ENCODE results near the gene MOK. TPM values are rescaled to one million over a fixed set of nuclear protein-coding genes. Genes with fewer than 3 reads are reported as not detected.

The MOK gene
- polyA plus RNA-seq, 1 donor from 2014 or later = 63.6 TPM

DNA sequence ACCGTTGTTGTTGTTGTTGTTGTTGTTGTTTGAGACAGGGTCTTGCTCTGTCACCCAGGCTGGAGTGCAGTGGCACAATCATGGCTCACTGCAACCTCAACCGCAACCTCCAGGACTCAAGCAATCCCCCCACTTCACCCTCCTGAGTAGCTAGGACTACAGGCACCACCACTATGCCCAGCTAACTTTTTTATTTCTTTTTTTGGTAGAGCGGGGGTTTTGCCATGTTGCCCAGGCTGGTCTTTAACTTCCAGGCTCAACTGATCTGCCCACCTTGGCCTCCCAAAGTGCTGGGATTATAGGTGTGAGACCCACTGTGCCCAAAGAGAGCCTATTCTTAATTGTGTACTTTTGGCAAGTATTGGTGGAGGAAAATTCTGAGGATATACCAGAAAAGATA, 25.7 kb downstream of the MOK start:
- Histone ChIP-seq H3K36me3 (ENCODE audit: insufficient read depth, low read length) (no peaks in the 10 kb centered on the region), H3K9me3 (ENCODE audit: low read length) (no peaks in the 10 kb centered on the region), H3F3A (ENCODE audit: insufficient read depth, low read length, poor library complexity, severe bottlenecking) (no peaks in the 10 kb centered on the region), H3K27ac (ENCODE audit: low read length) (no peak overlapping the region), H4K20me1 (ENCODE audit: insufficient read depth) (no peaks in the 10 kb centered on the region), H3K9me2 (ENCODE audit: insufficient read depth, low read length) (no peaks in the 10 kb centered on the region), H2AFZ (ENCODE audit: low read depth, low read length) (no peak overlapping the region), H3K4me2 (ENCODE audit: low read length) (no peak overlapping the region), H3K4me3 (ENCODE audit: low read length) (no peak overlapping the region), H3K27me3 (ENCODE audit: insufficient read depth, low read depth, low read length) (no peaks in the 10 kb centered on the region), H3K79me2 (replicated peaks; ENCODE audit: insufficient read depth, low read length) (no peaks in the 10 kb centered on the region), H3K9ac (ENCODE audit: low read length) (no peak overlapping the region)
- TF ChIP-seq, protein P1, sequence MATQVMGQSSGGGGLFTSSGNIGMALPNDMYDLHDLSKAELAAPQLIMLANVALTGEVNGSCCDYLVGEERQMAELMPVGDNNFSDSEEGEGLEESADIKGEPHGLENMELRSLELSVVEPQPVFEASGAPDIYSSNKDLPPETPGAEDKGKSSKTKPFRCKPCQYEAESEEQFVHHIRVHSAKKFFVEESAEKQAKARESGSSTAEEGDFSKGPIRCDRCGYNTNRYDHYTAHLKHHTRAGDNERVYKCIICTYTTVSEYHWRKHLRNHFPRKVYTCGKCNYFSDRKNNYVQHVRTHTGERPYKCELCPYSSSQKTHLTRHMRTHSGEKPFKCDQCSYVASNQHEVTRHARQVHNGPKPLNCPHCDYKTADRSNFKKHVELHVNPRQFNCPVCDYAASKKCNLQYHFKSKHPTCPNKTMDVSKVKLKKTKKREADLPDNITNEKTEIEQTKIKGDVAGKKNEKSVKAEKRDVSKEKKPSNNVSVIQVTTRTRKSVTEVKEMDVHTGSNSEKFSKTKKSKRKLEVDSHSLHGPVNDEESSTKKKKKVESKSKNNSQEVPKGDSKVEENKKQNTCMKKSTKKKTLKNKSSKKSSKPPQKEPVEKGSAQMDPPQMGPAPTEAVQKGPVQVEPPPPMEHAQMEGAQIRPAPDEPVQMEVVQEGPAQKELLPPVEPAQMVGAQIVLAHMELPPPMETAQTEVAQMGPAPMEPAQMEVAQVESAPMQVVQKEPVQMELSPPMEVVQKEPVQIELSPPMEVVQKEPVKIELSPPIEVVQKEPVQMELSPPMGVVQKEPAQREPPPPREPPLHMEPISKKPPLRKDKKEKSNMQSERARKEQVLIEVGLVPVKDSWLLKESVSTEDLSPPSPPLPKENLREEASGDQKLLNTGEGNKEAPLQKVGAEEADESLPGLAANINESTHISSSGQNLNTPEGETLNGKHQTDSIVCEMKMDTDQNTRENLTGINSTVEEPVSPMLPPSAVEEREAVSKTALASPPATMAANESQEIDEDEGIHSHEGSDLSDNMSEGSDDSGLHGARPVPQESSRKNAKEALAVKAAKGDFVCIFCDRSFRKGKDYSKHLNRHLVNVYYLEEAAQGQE (IDR thresholded peaks at IDR 0.05; ENCODE audit: borderline replicate concordance) = no peak
- TF ChIP-seq SMC3 (conservative IDR thresholded peaks at IDR 0.05; ENCODE audit: poor library complexity) (no peak), MXI1 (conservative IDR thresholded peaks at IDR 0.05; ENCODE audit: poor library complexity, severe bottlenecking) (no peak)

DNA sequence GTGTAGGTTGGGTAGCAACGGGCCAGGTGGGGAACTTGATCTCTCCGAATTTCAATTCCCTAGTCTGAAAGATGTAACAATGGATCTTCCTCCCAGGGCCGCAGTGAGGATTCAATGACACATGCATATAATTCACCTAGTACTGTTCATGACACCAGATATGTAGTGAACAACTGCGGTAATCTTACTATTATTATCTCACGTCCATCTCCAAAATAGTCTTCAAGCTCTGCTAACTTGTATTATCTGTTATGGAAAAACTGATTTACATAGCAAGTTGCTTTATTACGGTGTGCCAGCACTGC, 26.4 kb downstream of the MOK start:
- no peak overlapping the region for H2AFZ ChIP-seq (ENCODE audit: low read depth, low read length)
- H3K27ac ChIP-seq (ENCODE audit: low read length) = no peak overlapping the region
- TF ChIP-seq, protein P2, sequence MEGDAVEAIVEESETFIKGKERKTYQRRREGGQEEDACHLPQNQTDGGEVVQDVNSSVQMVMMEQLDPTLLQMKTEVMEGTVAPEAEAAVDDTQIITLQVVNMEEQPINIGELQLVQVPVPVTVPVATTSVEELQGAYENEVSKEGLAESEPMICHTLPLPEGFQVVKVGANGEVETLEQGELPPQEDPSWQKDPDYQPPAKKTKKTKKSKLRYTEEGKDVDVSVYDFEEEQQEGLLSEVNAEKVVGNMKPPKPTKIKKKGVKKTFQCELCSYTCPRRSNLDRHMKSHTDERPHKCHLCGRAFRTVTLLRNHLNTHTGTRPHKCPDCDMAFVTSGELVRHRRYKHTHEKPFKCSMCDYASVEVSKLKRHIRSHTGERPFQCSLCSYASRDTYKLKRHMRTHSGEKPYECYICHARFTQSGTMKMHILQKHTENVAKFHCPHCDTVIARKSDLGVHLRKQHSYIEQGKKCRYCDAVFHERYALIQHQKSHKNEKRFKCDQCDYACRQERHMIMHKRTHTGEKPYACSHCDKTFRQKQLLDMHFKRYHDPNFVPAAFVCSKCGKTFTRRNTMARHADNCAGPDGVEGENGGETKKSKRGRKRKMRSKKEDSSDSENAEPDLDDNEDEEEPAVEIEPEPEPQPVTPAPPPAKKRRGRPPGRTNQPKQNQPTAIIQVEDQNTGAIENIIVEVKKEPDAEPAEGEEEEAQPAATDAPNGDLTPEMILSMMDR (IDR thresholded peaks at IDR 0.05; ENCODE audit: poor library complexity, severe bottlenecking) = no peak
- TF ChIP-seq EZH2 (IDR thresholded peaks at IDR 0.05; ENCODE audit: borderline replicate concordance, insufficient read depth, low read length, poor library complexity, severe bottlenecking) (no peak), TAF1 (IDR thresholded peaks at IDR 0.05; ENCODE audit: low read depth) (no peak), SMC3 (conservative IDR thresholded peaks at IDR 0.05; ENCODE audit: poor library complexity) (no peak), EP300 (conservative IDR thresholded peaks at IDR 0.05; ENCODE audit: poor library complexity, severe bottlenecking) (no peak), RAD21 (conservative IDR thresholded peaks at IDR 0.05) (no peak), POLR2AphosphoS5 (IDR thresholded peaks at IDR 0.05) (no peak), MXI1 (conservative IDR thresholded peaks at IDR 0.05; ENCODE audit: poor library complexity, severe bottlenecking) (no peak)
- TF ChIP-seq, protein P1 (IDR thresholded peaks at IDR 0.05; ENCODE audit: borderline replicate concordance) = no peak
- no peaks in the 10 kb centered on the region for H3K79me2 ChIP-seq (replicated peaks; ENCODE audit: insufficient read depth, low read length)
- H4K20me1 ChIP-seq (ENCODE audit: insufficient read depth) = no peaks in the 10 kb centered on the region
- no peak overlapping the region for H3K4me2 ChIP-seq (ENCODE audit: low read length)
- no peak overlapping the region for H3K4me3 ChIP-seq (ENCODE audit: low read length)
- H3F3A ChIP-seq (ENCODE audit: insufficient read depth, low read length, poor library complexity, severe bottlenecking) = no peaks in the 10 kb centered on the region
- no peaks in the 10 kb centered on the region for H3K9me3 ChIP-seq (ENCODE audit: low read length)
- no peaks in the 10 kb centered on the region for H3K36me3 ChIP-seq (ENCODE audit: insufficient read depth, low read length)
- no peaks in the 10 kb centered on the region for H3K9me2 ChIP-seq (ENCODE audit: insufficient read depth, low read length)
- no peak overlapping the region for H3K9ac ChIP-seq (ENCODE audit: low read length)
- no peaks in the 10 kb centered on the region for H3K27me3 ChIP-seq (ENCODE audit: insufficient read depth, low read depth, low read length)

All from neural cell (in vitro differentiated cells).